HG02970 (cell line): ENCODE measurements around the gene RAB4B.
"Not testable (repeated sequence)": the region's sequence is repeated elsewhere in the genome, so short reads cannot be mapped to it uniquely, and the experiment has no call there.

ENCODE experiments used
- ATAC-seq: cut with Tn5 transposase; IDR thresholded peaks from one replicate; pipeline ENCODE4 v1.9.1; 2021; ENCODE audit warnings: mild to moderate bottlenecking, moderate library complexity, moderate number of reproducible peaks; ENCODE audit not compliant: unreplicated experiment, low FRiP score

The RAB4B gene

DNA sequence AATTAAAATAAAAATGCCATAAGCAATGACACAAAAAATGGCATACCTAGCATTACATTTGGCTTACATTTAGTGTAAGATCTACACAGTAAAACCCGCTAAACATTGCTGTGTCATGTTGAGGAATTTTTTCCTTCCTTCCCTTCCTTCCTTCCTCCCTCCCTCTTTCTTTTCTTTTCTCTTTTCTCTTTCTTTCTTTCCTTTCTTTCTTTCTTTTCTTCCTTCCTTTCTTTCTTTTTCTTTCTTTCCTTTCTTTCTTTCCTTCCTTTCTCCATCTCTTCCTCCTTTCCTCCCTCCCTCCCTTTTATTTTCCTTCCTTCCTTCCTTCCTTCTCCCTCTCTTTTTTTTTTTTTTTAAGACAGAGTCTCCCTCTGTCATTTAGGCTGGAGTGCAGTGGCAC, 60.4 kb downstream of the RAB4B start:
- not testable (repeated sequence) for ATAC-seq

DNA sequence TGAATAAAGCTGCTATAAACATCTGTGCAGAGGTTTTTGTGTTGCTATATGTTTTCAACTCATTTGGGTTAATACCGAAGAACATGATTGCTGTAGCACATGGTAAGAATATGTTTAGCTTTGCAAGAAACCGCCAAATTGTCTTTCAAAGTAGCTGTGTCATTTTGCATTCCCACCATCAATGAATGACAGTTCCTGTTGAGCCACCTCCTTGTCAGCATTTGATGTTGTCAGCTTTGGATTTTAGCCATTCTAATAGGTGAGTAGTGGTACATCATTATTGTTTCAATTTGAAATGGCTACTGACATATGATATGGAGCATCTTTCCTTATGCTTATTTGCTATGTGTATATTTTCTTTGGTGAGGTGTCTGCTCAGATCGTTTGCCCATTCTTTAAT, 64.0 kb downstream of the RAB4B start:
- ATAC-seq = not testable (repeated sequence)

DNA sequence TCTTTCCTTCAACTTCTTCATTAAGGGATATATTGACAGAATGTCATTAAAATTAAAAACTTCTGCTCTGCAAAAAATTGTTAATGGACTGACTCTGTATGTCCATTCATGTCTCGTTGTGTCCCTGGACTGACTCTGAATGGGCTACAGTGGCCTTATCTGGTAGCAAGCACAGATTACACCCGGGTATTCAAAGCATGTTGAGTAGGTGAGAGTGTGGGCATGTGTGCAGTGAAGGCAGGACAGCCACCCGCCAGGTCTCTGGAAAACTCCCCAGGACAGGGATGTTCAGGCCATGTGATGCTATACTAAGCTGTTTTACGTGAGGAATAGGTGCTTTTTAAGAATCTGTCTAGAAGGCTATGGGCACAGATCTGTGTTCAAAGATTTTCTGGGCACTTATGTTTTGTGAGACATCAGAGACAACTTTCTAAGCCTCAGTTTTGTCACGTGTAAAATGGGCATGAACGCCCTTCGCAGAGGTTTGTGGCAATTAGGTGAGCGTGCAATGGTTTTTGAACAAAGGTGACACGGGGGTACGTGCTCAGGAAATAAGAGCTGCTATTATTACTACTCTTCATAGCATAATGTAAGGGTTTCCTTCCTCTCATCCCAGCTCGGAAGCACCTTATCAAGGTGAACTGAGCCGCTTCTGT, 65.1 kb downstream of the RAB4B start:
- not testable (repeated sequence) for ATAC-seq

DNA sequence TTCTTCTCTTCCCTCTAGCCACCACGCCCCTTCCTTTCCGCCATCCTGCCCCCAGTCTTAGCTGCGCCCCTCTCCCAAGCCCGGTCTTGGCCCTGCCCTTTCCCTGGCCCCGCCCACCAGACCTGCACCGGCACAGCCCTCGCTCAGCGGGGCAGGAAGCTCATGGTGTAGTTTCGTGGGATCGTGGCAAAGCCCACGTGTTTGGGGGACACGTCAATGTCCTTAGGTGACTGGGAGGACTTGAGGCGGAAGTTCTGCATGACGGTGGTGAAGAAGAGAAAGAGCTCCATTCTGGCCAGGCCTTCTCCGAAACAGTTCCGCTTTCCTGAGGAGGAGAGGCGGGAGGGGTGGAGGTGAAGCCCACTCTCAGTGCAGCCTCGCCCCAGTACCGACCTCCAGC, 65.6 kb downstream of the RAB4B start:
- ATAC-seq = not testable (repeated sequence)
